ENCODE results near the gene HPCAL1. TPM values are rescaled to one million over a fixed set of nuclear protein-coding genes. Genes with fewer than 3 reads are reported as not detected.

HPCAL1 gene
- total RNA-seq, 6 experiments from 2014 or later: 36.3 to 60.3 (median 57.2) TPM

DNA sequence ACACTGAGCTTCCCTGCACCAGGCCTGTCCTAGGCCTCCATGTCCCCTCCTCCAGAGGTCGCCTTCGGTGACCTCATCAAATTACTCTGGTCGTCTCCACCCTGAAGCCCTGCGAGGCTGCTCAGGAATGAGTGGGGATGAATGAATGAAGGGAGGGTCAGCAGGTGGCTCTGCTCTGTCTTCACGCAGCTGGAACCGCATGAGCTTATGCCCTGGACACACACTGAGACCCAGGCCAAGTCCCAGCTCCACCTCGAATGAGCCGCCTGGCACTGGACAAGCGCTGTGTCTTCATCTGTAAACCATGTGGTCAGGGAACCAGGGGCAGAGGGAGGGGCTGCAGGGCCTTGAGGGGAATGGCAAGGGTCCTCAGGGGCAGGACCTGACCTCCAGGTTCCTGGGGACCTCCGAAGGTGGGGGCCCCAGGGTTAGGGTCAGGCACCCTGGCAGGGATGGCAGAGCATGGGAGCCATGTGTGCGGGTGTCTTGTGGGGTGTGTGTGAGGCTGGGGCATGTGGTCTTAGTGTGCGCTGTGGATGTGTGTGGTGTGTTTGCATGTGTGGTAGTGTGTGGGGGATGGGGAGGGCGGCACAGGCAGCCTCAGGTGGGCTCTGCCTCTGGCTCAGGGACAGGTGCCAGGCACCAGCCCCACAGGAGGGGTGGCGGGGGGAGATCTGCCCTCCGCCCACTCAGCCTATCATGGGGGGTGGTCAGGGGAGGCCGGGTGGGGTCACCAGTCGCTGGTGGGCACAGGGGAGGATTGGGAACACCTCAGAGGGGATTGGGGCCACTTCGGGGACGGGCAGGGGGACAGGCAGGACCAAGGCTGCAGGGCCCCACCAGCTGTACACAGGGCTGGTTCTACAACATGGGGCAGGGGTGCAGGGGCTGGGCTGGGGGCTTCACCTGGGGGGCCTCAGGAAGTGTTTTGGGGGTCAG, 131.5 kb downstream of the HPCAL1 start:
- no peak for DNase-seq
- Mint-ChIP-seq H3K27me3 (ENCODE audit: insufficient read depth) (peaks cover 3% of the 10 kb centered on the region), H3K36me3 (ENCODE audit: low read depth) (no peaks in the 10 kb centered on the region; the same call in 1 of the 2 replicates), H3K9me3 (no peaks in the 10 kb centered on the region), H3K4me3 (no peak overlapping the region), H3K27ac (no peak overlapping the region), H3K4me1 (ENCODE audit: low read depth) (no peaks in the 10 kb centered on the region)
- TF ChIP-seq, protein P1, sequence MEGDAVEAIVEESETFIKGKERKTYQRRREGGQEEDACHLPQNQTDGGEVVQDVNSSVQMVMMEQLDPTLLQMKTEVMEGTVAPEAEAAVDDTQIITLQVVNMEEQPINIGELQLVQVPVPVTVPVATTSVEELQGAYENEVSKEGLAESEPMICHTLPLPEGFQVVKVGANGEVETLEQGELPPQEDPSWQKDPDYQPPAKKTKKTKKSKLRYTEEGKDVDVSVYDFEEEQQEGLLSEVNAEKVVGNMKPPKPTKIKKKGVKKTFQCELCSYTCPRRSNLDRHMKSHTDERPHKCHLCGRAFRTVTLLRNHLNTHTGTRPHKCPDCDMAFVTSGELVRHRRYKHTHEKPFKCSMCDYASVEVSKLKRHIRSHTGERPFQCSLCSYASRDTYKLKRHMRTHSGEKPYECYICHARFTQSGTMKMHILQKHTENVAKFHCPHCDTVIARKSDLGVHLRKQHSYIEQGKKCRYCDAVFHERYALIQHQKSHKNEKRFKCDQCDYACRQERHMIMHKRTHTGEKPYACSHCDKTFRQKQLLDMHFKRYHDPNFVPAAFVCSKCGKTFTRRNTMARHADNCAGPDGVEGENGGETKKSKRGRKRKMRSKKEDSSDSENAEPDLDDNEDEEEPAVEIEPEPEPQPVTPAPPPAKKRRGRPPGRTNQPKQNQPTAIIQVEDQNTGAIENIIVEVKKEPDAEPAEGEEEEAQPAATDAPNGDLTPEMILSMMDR (IDR thresholded peaks at IDR 0.05): no peak

DNA sequence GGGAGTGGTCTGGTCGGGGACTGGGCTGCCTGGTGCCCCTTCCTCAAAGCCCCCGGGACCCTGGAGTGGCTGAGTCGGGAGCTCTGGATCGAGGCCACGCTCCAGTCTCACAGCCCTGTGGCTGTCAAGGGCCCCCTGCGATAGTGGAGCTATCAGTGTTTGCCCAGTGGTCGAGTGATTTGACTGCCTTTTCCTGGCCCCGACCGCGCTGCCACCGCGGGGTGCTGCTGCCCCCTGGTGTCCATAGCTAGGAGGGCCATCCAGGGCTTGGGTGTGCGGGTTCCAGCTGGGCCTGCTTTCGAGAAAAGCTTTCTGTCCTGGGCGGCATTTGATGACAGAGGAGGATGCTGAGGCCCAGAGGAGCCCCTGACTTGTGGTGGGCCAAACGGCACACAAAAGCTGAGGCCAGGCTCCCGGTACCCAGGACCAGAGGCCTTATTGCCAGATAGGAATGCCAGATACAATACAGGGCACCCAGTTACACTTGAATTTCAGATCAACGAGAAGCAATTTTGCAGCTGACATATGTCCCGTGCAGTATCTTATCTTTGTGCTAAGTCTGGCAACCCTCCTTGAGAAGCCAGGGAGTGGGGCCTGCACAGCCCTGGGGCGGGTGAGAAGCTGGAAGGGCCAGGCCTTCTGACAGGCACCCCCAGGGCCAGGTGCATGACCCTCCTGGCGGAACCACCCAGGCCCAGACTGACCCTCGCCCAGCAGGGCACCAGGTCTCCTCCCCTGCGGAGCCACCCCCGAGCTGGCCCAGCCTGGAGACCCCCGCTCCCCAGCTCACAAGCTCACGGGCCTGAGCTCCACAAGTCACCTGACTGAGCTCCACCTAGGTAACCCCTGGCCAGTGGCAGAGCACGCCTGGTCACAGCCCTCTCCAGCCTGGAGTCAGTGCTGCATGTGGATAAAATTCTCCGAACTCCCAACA, 132.4 kb downstream of the HPCAL1 start:
- Mint-ChIP-seq H3K36me3 (ENCODE audit: low read depth) (peaks cover 4% of the 10 kb centered on the region; the same call in 1 of the 2 replicates), H3K4me1 (ENCODE audit: low read depth) (no peaks in the 10 kb centered on the region), H3K27ac (no peak overlapping the region), H3K4me3 (no peak overlapping the region), H3K27me3 (ENCODE audit: insufficient read depth) (peaks cover 3% of the 10 kb centered on the region), H3K9me3 (no peaks in the 10 kb centered on the region)
- peak; percentile 49 for DNase-seq
- TF ChIP-seq, protein P1 (IDR thresholded peaks at IDR 0.05): peak; percentile 97

- H3K27me3 Mint-ChIP-seq (ENCODE audit: insufficient read depth): peaks cover 3% of the 10 kb centered on the region
- no peaks in the 10 kb centered on the region for H3K4me1 Mint-ChIP-seq (ENCODE audit: low read depth)
- TF ChIP-seq, protein P1 (IDR thresholded peaks at IDR 0.05): no peak
- no peak overlapping the region for H3K27ac Mint-ChIP-seq
- H3K9me3 Mint-ChIP-seq: no peaks in the 10 kb centered on the region
- no peak overlapping the region for H3K4me3 Mint-ChIP-seq
- peaks cover 4% of the 10 kb centered on the region; the same call in 1 of the 2 replicates for H3K36me3 Mint-ChIP-seq (ENCODE audit: low read depth)
- DNase-seq: no peak
These were observed 133.1 kb downstream of the HPCAL1 start for GRCh38 chr2:10435820-10436204.

- peaks cover 8% of the 10 kb centered on the region for H3K36me3 Mint-ChIP-seq (ENCODE audit: low read depth)
- DNase-seq: no peak
- no peaks in the 10 kb centered on the region for H3K4me1 Mint-ChIP-seq (ENCODE audit: low read depth)
- TF ChIP-seq, protein P1 (IDR thresholded peaks at IDR 0.05): no peak
- no peaks in the 10 kb centered on the region for H3K9me3 Mint-ChIP-seq
- H3K4me3 Mint-ChIP-seq: no peak overlapping the region
- no peak overlapping the region for H3K27ac Mint-ChIP-seq
- peaks cover 6% of the 10 kb centered on the region for H3K27me3 Mint-ChIP-seq (ENCODE audit: insufficient read depth)
These were observed 133.9 kb downstream of the HPCAL1 start for GRCh38 chr2:10436583-10437110.

GRCh38 chr2:10437806-10438205, 135.1 kb downstream of the HPCAL1 start:
- DNase-seq: no peak
- Mint-ChIP-seq H3K4me3 (no peak overlapping the region), H3K9me3 (no peaks in the 10 kb centered on the region), H3K36me3 (ENCODE audit: low read depth) (peaks cover 16% of the 10 kb centered on the region), H3K27me3 (ENCODE audit: insufficient read depth) (peaks cover 6% of the 10 kb centered on the region), H3K27ac (no peak overlapping the region; the same call in 1 of the 2 replicates), H3K4me1 (ENCODE audit: low read depth) (no peaks in the 10 kb centered on the region)
- TF ChIP-seq, protein P1 (IDR thresholded peaks at IDR 0.05): no peak
